ENCODE results near the gene C8B. TPM values are rescaled to one million over a fixed set of nuclear protein-coding genes. Genes with fewer than 3 reads are reported as not detected.

The C8B gene
- total RNA-seq, 4 donors from 2014 or later: not detected

DNA sequence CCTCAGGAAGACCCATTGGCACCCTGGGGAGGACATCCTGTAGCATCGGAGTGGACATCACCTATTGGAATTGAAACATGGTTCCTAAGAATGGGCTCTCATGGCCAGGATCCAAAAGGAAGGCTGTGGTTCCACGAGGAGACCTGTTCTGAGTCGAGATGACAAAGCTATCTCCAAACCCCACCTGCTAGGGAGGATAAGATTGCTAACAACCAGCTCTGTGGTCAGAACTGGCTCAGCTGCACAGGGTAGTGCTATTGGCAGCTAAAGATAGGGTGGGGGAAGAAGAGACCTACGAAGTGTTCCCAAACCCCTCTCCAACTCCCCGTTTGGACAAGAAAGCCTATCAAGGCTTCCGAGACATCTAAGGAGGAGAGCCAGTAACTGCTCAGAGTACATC is 17.7 kb upstream of the C8B start:
- TF ChIP-seq, protein P1, sequence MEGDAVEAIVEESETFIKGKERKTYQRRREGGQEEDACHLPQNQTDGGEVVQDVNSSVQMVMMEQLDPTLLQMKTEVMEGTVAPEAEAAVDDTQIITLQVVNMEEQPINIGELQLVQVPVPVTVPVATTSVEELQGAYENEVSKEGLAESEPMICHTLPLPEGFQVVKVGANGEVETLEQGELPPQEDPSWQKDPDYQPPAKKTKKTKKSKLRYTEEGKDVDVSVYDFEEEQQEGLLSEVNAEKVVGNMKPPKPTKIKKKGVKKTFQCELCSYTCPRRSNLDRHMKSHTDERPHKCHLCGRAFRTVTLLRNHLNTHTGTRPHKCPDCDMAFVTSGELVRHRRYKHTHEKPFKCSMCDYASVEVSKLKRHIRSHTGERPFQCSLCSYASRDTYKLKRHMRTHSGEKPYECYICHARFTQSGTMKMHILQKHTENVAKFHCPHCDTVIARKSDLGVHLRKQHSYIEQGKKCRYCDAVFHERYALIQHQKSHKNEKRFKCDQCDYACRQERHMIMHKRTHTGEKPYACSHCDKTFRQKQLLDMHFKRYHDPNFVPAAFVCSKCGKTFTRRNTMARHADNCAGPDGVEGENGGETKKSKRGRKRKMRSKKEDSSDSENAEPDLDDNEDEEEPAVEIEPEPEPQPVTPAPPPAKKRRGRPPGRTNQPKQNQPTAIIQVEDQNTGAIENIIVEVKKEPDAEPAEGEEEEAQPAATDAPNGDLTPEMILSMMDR (IDR thresholded peaks at IDR 0.05; ENCODE audit: low read depth): no peak

DNA sequence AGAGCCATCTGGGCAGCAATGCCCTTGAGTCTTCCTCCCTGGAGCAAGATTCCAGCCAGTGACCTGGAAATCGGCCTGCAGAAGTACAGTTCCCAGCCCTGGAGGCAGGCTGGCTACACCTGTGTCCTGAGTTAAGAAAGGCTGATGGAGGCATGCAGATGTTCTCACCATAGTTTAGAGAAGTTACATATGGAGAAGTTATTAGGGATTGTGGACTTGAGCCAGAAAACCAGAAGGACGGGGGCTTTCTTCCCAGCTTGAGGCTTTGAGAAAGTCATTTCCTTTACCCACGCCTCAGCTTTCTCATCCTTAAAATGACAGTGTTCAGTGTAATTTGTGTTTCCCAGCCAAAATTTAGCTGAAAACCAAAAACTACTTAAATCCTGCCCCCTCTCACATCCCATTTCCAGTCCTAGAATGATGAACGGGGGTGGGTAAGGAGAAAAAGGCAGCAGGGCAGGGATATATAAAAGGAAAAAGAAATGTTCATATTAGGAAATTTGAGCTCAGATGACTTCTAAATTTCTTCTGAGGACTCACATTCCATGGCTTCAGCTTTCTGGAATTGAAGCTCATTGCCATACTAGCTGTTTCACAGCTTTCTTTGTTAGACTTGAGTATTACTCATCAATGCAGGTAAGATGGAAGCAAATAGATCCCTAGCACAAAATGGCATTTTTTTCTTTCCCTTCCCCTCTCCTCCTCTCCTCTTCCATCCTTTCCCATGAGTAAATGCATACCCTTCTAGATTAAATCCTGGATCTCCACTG is 14.4 kb upstream of the C8B start:
- TF ChIP-seq, protein P1 (IDR thresholded peaks at IDR 0.05; ENCODE audit: low read depth): no peak

DNA sequence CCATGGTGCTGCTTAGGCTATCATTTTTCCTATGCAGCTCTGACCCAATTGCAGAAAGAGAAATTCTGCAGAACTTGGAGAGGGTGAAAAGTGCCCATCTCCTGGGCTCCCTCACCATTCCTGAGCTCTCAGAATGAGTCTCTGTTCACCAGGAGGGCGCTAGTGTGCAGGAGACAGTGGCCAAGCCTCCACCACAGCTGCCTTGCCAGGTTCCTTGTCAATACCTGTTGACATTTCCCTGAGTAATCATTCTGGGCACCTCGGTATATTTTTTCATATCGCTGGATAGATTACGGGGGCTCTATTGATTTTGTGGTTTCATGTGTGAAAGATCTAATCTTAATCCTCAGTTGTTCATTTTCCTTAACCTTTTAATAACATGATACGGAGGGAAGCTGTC is 13.0 kb upstream of the C8B start:
- TF ChIP-seq, protein P1 (IDR thresholded peaks at IDR 0.05; ENCODE audit: low read depth): no peak

DNA sequence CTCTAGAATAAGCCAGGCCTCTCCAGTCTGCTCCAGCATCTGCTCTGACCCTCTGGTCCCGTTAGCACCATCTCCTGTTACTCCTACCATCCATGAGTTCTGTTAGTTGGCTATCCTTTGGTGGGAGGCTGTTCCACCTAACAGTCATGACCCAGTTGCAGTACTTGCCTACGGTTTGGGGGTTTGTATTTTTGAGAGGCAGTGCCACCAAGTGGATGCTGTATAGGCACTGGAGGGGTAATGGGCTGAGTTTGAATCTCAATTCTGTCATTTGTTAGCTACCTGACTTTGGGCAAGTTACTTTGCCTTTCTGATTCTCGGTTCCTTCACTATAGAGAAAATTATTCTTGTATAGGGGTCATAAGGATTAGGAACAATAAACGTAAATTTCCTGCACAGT is 12.1 kb upstream of the C8B start:
- TF ChIP-seq, protein P1 (IDR thresholded peaks at IDR 0.05; ENCODE audit: low read depth): no peak

DNA sequence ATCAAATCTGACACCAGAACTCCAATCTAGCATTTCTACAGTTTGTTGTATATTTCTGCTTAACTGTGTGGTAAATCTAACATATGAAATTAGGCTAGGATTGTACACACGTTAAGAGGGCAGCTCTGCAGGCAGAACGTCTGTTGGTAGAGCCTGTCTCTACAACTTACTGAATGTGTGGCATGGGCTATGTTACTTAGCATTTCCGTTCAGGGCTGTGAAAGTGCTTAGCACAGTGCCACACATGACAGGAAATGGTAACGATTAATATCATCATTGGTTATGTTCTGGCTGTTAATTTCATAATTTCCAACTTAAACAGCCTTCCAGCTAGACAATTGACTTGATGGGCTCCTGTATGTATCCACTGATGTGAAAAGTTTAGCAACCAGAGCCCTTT is 9.6 kb upstream of the C8B start:
- TF ChIP-seq, protein P1 (IDR thresholded peaks at IDR 0.05; ENCODE audit: low read depth): no peak

DNA sequence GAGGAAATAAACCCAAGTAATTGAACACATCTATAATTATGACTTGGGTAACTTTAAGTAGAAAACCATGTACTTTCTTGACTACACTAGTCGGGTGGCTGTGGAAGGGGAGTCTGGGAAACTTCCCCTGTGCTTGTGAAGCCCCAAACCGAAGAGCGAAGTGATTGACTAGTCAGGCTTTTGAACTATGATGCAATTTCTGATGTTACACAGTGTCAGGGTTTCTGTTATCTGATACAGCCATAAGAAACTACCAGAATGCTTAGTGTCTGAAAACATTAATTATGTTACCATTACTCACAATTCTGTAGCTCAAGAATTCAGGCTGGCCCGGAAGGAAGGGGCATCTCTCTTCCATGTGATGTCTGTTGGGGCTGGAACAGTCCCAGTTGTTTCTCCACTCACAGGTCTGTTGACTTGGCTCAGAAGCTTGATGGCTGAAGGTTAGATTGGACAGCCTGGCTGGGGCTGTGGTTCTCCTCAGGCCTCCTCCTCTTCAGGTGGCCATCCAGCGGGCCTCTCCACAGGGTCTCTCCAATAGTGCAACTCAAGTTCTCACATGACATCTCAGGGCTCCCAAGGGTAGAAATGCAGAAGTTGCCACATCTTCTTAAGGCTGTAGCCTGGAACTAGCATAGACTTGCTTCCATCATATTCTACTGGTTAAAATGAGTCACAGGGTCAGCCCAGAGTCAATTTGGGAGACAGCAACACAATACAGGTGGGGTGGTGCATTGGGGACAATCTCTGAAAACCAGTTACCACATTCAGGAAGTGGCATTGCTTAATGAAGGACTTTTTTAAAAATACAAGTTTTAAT is 8.3 kb upstream of the C8B start:
- TF ChIP-seq, protein P1 (IDR thresholded peaks at IDR 0.05; ENCODE audit: low read depth): no peak

DNA sequence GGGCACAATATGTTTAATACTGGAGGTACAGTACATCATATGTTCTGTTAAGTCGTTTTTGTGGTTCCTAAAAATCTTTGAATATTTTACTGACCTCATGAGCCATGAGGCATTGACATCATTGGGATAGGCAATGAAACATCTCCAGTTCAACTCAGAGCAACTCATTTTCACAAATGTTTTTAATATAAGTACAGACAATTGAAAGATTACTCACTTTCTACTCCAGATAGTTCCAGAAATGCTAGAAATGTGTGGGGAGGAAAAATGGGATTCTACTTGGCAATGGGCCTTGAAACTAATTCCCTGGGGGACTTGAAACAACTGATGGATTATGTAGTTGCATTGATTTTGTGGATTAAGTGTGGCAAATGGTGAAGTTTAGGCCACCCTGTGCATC is 7.2 kb upstream of the C8B start:
- TF ChIP-seq, protein P1 (IDR thresholded peaks at IDR 0.05; ENCODE audit: low read depth): no peak

All from subcutaneous adipose tissue (tissue), 4 donors.